DND-41 (cell line): ENCODE data around the gene NRXN3.

ENCODE experiments used
- ATAC-seq: fragments of 200-7000 bp; cut with Tn5 transposase; 3 replicates; pipeline ENCODE4 v1.9.1; 2021; ENCODE audit warnings: low read depth; ENCODE audit not compliant: insufficient read depth
- DNase-seq: peaks from one replicate; pipeline ENCODE4 v3.0.0-alpha.2; 2020
- H2AFZ ChIP-seq: 2 replicates; pipeline ENCODE4 v1.6.0; 2012; ENCODE audit warnings: low read depth, low read length
- H3K27ac ChIP-seq: 2 replicates; pipeline ENCODE4 v1.5.1; 2012; ENCODE audit warnings: low read length, inconsistent platforms
- H3K27me3 ChIP-seq: fragments of 200-600 bp; sonication (generic); 2 replicates; pipeline ENCODE4 v1.6.0; 2012; ENCODE audit warnings: low read length, mild to moderate bottlenecking, inconsistent platforms; ENCODE audit not compliant: insufficient read depth, poor library complexity
- H3K36me3 ChIP-seq: 2 replicates; pipeline ENCODE4 v1.5.1; 2012; ENCODE audit warnings: low read length, inconsistent platforms; ENCODE audit not compliant: insufficient read depth
- H3K4me1 ChIP-seq: 2 replicates; pipeline ENCODE4 v1.5.1; 2012; ENCODE audit warnings: mild to moderate bottlenecking, low read length; ENCODE audit not compliant: insufficient read depth
- H3K4me2 ChIP-seq: 2 replicates; pipeline ENCODE4 v1.6.0; 2012; ENCODE audit warnings: mild to moderate bottlenecking, moderate library complexity, low read length, inconsistent platforms; ENCODE audit not compliant: insufficient read depth
- H3K4me3 ChIP-seq, 2 experiments: fragments of 200-600 bp in 1 of 2; shearing (Covaris generic) in 1 of 2; 2 replicates each; pipeline ENCODE4 v1.5.1; 2012 to 2016; ENCODE audit warnings: inconsistent platforms in 2 of 2, low read length in 2 of 2, mild to moderate bottlenecking in 2 of 2, low read depth in 1 of 2, moderate library complexity in 1 of 2
- H3K79me2 ChIP-seq: 2 replicates; pipeline ENCODE4 v1.6.0; 2012; ENCODE audit warnings: low read length, inconsistent platforms; ENCODE audit not compliant: insufficient read depth
- H3K9ac ChIP-seq: 2 replicates; pipeline ENCODE4 v1.6.0; 2012; ENCODE audit warnings: low read depth, mild to moderate bottlenecking, inconsistent platforms, low read length, moderate library complexity
- H3K9me3 ChIP-seq: 2 replicates; pipeline ENCODE4 v1.5.1; 2012; ENCODE audit warnings: low read length, moderate library complexity, mild to moderate bottlenecking, inconsistent platforms; ENCODE audit not compliant: insufficient read depth, severe bottlenecking
- H4K20me1 ChIP-seq: 2 replicates; pipeline ENCODE4 v1.6.0; 2012; ENCODE audit warnings: low read length; ENCODE audit not compliant: insufficient read depth
- CTCF ChIP-seq: IDR thresholded peaks from 2 replicates; pipeline ENCODE4 v1.5.1; 2012; ENCODE audit warnings: borderline replicate concordance, low read length, moderate library complexity, mild to moderate bottlenecking; ENCODE audit not compliant: poor library complexity, severe bottlenecking; ENCODE audit errors: extremely low read depth
- EZH2 ChIP-seq: IDR thresholded peaks from 3 replicates; pipeline ENCODE4 v1.6.1; 2012; ENCODE audit warnings: borderline replicate concordance, low read depth, mild to moderate bottlenecking, moderate library complexity, low read length, inconsistent platforms; ENCODE audit not compliant: severe bottlenecking

Gene NRXN3

GRCh38 chr14:79502751-79503148 lies 1332.6 kb downstream of the NRXN3 start:
- no peak for TF ChIP-seq CTCF
- TF ChIP-seq EZH2: no peak
- ATAC-seq (no peak), DNase-seq (no peak)
- H3K36me3 ChIP-seq: no peaks in the 10 kb centered on the region
- no peaks in the 10 kb centered on the region for H3K4me1 ChIP-seq
- H3K9ac ChIP-seq: no peak overlapping the region
- H2AFZ ChIP-seq: no peak overlapping the region
- H3K79me2 ChIP-seq: no peaks in the 10 kb centered on the region
- H3K9me3 ChIP-seq: no peaks in the 10 kb centered on the region
- H3K4me2 ChIP-seq: no peak overlapping the region
- H3K4me3 ChIP-seq: no peak overlapping the region
- no peak overlapping the region for H3K27ac ChIP-seq
- H4K20me1 ChIP-seq: no peaks in the 10 kb centered on the region
- no peaks in the 10 kb centered on the region for H3K27me3 ChIP-seq

- Histone ChIP-seq H3K36me3 (no peaks in the 10 kb centered on the region), H3K27me3 (no peaks in the 10 kb centered on the region), H3K9me3 (no peaks in the 10 kb centered on the region), H3K4me1 (no peaks in the 10 kb centered on the region), H3K4me3 (no peak overlapping the region), H3K27ac (no peak overlapping the region), H3K79me2 (no peaks in the 10 kb centered on the region), H4K20me1 (no peaks in the 10 kb centered on the region), H2AFZ (no peak overlapping the region), H3K9ac (no peak overlapping the region), H3K4me2 (no peak overlapping the region)
- TF ChIP-seq EZH2 (no peak), CTCF (no peak)
- DNase-seq (no peak), ATAC-seq (no peak)
These were observed 1340.5 kb downstream of the NRXN3 start for GRCh38 chr14:79510659-79511058.

GRCh38 chr14:79511146-79511545 lies 1341.0 kb downstream of the NRXN3 start:
- no peak overlapping the region for H3K4me2 ChIP-seq
- no peak for DNase-seq
- no peak for ATAC-seq
- H3K9ac ChIP-seq: no peak overlapping the region
- no peaks in the 10 kb centered on the region for H3K27me3 ChIP-seq
- no peak for TF ChIP-seq EZH2
- no peak for TF ChIP-seq CTCF
- H3K79me2 ChIP-seq: no peaks in the 10 kb centered on the region
- H3K36me3 ChIP-seq: no peaks in the 10 kb centered on the region
- no peaks in the 10 kb centered on the region for H4K20me1 ChIP-seq
- H3K4me3 ChIP-seq: no peak overlapping the region
- H2AFZ ChIP-seq: no peak overlapping the region
- H3K27ac ChIP-seq: no peak overlapping the region
- no peaks in the 10 kb centered on the region for H3K4me1 ChIP-seq
- no peaks in the 10 kb centered on the region for H3K9me3 ChIP-seq

GRCh38 chr14:79513446-79513845 lies 1343.3 kb downstream of the NRXN3 start:
- DNase-seq (no peak), ATAC-seq (no peak)
- Histone ChIP-seq H3K4me1 (no peaks in the 10 kb centered on the region), H3K27me3 (no peaks in the 10 kb centered on the region), H3K9me3 (no peaks in the 10 kb centered on the region), H2AFZ (no peak overlapping the region), H3K79me2 (no peaks in the 10 kb centered on the region), H3K27ac (no peak overlapping the region), H3K9ac (no peak overlapping the region), H3K4me3 (no peak overlapping the region), H3K36me3 (no peaks in the 10 kb centered on the region), H4K20me1 (no peaks in the 10 kb centered on the region), H3K4me2 (no peak overlapping the region)
- TF ChIP-seq EZH2 (no peak), CTCF (no peak)
